ENCODE results near the gene TPM3. TPM values are rescaled to one million over a fixed set of nuclear protein-coding genes. Genes with fewer than 3 reads are reported as not detected.

Gene TPM3
- total RNA-seq: 1,072 and 1,222 TPM in 2 replicates

GRCh38 chr1:154191990-154192461 is at the start of gene TPM3:
Gene TPM3, minus strand, starts transcription at chr1:154192100. Its CDS starts 82 bp downstream, at chr1:154192018.

DNA sequence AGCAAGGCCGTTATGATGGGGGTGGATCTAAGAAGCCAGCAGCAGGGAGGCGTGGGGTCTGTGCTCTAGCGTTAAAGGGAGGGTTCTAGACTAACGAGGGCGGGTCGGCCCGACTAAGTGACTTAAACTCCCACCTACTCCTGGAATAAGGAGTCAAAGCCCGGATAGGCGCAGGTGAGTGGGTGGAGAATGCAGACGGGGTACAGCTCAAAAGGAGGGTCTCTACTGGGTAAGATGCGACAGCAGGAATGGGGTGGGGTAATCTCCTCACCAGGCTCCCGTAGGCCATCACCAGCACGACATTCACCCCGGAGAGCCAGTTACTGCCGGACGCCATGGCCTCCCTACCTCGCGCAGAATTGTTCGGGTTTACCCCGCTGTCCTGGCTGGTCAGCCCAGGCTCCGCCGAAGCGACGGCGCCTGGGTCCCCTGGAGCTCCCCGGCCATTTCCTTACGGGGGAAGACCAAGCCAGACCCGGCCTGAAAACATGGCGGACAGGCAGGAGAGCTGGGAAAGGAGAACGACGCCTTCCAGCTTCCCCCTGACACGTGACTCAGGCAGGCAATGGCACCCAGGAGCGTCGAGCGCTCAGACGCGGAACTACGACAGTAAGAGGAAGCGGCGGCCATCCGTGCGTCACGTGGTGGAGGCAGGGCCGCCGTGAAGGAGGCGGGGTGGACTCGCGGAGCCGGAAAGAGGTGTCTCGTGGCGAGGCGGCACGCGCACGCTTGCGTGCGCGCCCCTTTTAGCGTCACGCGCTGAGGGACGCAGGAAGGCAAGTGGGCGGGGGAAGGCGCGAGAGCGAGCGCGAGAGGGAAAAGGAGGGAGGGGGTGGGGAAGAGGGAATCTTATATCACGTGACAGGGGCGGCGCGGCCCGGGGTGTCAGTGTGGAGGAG is 28.4 kb upstream of the TPM3 start, which contains the start of gene UBAP2L:
Gene UBAP2L, plus strand, starts transcription at position 885 of the 899 bp plus-strand sequence. CDS start 4,169 bp downstream, outside the sequence.

DNA sequence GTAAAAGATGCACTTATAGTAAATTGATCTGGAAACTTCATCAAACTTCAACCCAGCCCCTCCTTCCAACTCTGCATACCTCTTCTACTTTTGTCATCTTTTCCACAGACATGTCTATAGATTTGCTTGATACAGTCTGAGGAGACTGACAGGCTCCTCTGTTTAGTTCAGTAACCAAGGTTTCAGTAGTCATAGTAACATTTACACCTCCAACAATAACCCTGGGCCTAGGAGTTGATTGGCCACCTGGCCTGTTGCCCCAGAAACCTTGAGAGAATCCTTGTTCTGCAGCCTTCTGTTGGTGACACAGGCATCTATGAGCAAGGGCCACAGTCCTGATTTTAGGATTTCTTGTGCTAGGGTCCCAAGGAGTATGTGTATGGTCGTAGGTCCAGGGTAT is 14.3 kb upstream of the TPM3 start, which contains the start of gene CFAP141:
Gene CFAP141, minus strand, starts transcription at position 138 of the 400 bp plus-strand sequence. Its CDS starts 26 bp downstream, at position 112.

DNA sequence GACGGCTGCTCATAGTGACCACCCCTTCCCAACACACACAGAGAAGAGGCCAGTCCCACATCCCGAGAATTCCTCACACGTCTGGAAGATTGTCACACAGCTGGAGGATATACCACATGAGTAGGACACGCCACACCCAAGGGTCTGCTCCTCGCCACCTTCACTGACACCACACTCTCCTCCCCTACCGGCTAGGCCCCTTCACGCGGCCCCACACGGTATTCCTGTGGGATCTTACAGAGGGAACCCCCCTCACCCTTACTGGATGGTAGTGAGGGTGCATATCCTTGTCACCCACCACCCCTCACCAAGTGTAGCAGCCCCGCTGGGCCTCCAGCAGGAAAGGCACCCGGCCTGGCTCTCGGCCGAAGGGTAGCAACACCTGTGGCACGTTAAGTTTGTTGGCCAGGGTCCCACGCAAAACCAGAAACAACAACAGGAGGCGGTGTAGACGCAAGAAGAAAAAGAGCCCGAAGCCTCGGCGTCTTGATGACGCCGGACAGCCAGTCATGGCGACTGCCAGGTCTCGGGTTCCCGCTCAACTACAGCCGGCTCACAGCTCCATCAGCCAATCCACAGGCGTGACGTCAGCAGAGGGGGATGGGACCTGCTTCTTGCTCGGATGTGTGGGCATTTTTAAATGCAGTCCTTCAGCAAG is 37.2 kb downstream of the TPM3 start, which contains the start of gene NUP210L:
Gene NUP210L, minus strand, starts transcription at position 540 of the 658 bp plus-strand sequence.

Small RNAs within 50 kb of the gene (small RNA-seq; reads per million reads assigned to genes)
- 0.42 reads per million for gene MIR190B

Other genes starting within 250 kb of the TPM3 start
- gene DENND4B, start 245.4 kb downstream of the TPM3 start, total RNA-seq: 27.7 and 28.6 TPM in 2 replicates
- gene CRTC2, start 233.5 kb downstream of the TPM3 start, total RNA-seq: 8.0 and 9.8 TPM in 2 replicates
- gene SLC39A1, start 228.6 kb downstream of the TPM3 start, total RNA-seq: 71.1 and 78.7 TPM in 2 replicates
- gene CREB3L4, start 224.2 kb downstream of the TPM3 start, total RNA-seq: 6.0 and 8.7 TPM in 2 replicates
- 105 and 116 TPM in 2 replicates for gene JTB, start 214.4 kb downstream of the TPM3 start, total RNA-seq
- 53.6 and 57.3 TPM in 2 replicates for gene RAB13, start 205.8 kb downstream of the TPM3 start, total RNA-seq
- gene RPS27, start 201.3 kb downstream of the TPM3 start, total RNA-seq: 924 and 1,104 TPM in 2 replicates
- gene NUP210L, start 37.0 kb downstream of the TPM3 start, total RNA-seq: under 0.01 and 0.07 TPM in 2 replicates
- gene CFAP141, start 14.2 kb upstream of the TPM3 start, total RNA-seq: not detected in 2 replicates
- gene UBAP2L, start 28.9 kb upstream of the TPM3 start, total RNA-seq: 147 and 155 TPM in 2 replicates
- gene HAX1, start 80.5 kb upstream of the TPM3 start, total RNA-seq: 102 and 116 TPM in 2 replicates
- 0.13 TPM in 1 of 2 replicates, not detected in the other for gene AQP10, start 129.0 kb upstream of the TPM3 start, total RNA-seq
- 70.7 and 97.6 TPM in 2 replicates for gene ATP8B2, start 133.4 kb upstream of the TPM3 start, total RNA-seq
- gene IL6R, start 213.2 kb upstream of the TPM3 start, total RNA-seq: 10.2 and 12.3 TPM in 2 replicates

Data from thoracic aorta endothelial cell (primary cell).